GM12874 (cell line): ENCODE results near the gene GNB1L.

Experiments used
- CTCF ChIP-seq: IDR thresholded peaks from 2 replicates; pipeline ENCODE4 v1.5.1; 2011; ENCODE audit warnings: low read depth, mild to moderate bottlenecking, control low read depth, low read length, moderate library complexity; ENCODE audit not compliant: insufficient read depth

GNB1L gene

GRCh38 chr22:19798003-19798665, 56.5 kb downstream of the GNB1L start:
- no peak for TF ChIP-seq CTCF

- TF ChIP-seq CTCF, result no peak
These were observed 57.3 kb downstream of the GNB1L start for GRCh38 chr22:19797086-19798002.

DNA sequence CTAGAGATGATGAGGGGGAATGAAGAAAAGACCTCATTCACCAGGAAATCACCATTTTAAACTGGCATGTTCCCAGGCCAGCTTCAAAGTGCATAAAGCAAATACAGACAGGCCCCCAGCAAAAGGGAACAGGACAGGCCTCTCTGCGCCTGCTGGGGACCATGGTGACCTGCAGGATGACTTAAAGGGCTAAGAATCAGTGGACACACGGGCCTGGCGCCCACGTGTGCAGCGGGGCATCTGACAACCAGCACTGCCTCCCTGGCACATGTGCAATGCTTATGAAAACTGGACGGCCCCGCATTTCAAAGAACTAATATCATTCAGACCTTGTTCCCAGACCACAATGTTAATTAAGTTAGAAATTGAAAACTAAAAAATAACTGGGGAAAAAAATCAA, 58.5 kb downstream of the GNB1L start:
- no peak for TF ChIP-seq CTCF

DNA sequence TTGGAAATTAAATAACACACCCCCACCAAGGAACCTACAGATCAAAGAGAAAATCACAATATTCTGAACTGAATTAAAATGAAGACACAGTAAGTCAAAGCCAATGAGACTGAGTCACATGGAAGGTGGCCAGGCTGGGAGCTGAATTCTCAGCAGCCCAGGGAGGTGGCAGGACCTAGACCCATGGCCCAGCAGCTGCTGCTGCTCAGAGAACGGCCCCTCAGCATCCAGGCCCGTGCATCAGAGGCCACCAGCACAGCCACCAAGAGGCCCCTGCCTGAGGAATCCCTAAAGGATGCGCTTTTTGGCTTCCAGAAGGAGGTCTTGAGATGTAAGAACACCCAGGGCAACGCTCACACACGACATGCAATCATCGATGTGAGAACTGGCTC, 59.1 kb downstream of the GNB1L start:
- TF ChIP-seq CTCF, result no peak

GRCh38 chr22:19793661-19794310, 60.9 kb downstream of the GNB1L start:
- no peak for TF ChIP-seq CTCF

- TF ChIP-seq CTCF, result no peak
These were observed 61.5 kb downstream of the GNB1L start for GRCh38 chr22:19793161-19793560.

DNA sequence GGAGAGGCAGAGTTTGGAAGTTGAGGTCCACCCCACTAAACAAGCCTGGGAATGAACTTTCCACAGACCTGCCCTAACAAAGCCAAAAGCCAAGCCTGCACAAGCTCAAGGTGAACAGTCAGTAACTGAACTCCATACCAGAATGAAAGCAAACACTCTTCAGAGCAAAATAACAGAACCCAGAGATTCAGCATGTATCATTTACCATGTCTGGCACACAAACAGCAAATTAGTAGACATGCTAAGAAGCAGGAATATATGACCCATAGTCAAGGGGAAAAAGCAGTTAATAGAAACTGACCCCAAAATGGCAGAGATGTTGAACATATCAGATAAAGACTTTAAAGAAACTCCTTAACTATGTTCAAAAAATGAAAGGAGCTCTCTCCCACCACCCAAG, 62.8 kb downstream of the GNB1L start:
- TF ChIP-seq CTCF, result no peak
